Measurements from ENCODE around the gene CDH1. TPM values are rescaled to one million over a fixed set of nuclear protein-coding genes. Genes with fewer than 3 reads are reported as not detected.

Gene CDH1
- total RNA-seq, 2 experiments from 2014 or later, result 0.31 to 0.49 TPM

DNA sequence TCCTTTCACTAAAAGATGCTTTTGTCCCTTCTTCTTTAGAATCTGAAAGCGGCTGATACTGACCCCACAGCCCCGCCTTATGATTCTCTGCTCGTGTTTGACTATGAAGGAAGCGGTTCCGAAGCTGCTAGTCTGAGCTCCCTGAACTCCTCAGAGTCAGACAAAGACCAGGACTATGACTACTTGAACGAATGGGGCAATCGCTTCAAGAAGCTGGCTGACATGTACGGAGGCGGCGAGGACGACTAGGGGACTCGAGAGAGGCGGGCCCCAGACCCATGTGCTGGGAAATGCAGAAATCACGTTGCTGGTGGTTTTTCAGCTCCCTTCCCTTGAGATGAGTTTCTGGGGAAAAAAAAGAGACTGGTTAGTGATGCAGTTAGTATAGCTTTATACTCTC lies 96.2 kb downstream of the CDH1 start:
- no peaks in the 10 kb centered on the region for H3K36me3 Mint-ChIP-seq (ENCODE audit: low read depth)
- no peak for ATAC-seq (ENCODE audit: poor library complexity)
- H3K4me3 ChIP-seq (ENCODE audit: low read length), result no peak overlapping the region
- ChIA-PET CTCF (interaction anchor here (1.1 kb wide), 1 partner anchor 80 kb away, joined by 3 read pairs; no protein-coding TSS in a partner anchor), POLR2A (interaction anchor here (1.1 kb wide), 1 partner anchor 10 kb away, joined by 5 read pairs; the partner anchor contains the start of gene TANGO6)
- no peaks in the 10 kb centered on the region for H3K36me3 ChIP-seq (ENCODE audit: insufficient read depth, low read length)
- no peak for DNase-seq
- no peak overlapping the region for H3K27ac Mint-ChIP-seq
- no peaks in the 10 kb centered on the region for H3K9me3 ChIP-seq (ENCODE audit: control insufficient read depth in 1 of 2, insufficient read depth in 1 of 2, low read length in 2 of 2)
- intact Hi-C loops (cut with DNase I, micrococcal nuclease), result no loop called here
- H3K27me3 ChIP-seq (ENCODE audit: control insufficient read depth in 1 of 2, insufficient read depth in 2 of 2, low read length in 2 of 2), result no peaks in the 10 kb centered on the region
- no peak overlapping the region for H3K4me3 Mint-ChIP-seq
- H3K9me3 Mint-ChIP-seq, result no peaks in the 10 kb centered on the region
- peaks cover 4% of the 10 kb centered on the region for H3K27me3 Mint-ChIP-seq
- TF ChIP-seq, protein P1, sequence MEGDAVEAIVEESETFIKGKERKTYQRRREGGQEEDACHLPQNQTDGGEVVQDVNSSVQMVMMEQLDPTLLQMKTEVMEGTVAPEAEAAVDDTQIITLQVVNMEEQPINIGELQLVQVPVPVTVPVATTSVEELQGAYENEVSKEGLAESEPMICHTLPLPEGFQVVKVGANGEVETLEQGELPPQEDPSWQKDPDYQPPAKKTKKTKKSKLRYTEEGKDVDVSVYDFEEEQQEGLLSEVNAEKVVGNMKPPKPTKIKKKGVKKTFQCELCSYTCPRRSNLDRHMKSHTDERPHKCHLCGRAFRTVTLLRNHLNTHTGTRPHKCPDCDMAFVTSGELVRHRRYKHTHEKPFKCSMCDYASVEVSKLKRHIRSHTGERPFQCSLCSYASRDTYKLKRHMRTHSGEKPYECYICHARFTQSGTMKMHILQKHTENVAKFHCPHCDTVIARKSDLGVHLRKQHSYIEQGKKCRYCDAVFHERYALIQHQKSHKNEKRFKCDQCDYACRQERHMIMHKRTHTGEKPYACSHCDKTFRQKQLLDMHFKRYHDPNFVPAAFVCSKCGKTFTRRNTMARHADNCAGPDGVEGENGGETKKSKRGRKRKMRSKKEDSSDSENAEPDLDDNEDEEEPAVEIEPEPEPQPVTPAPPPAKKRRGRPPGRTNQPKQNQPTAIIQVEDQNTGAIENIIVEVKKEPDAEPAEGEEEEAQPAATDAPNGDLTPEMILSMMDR (IDR thresholded peaks at IDR 0.05), result no peak
- H3K4me1 ChIP-seq (ENCODE audit: insufficient read depth, low read length), result no peaks in the 10 kb centered on the region
- no peaks in the 10 kb centered on the region for H3K4me1 Mint-ChIP-seq (ENCODE audit: low read depth)
- no peak overlapping the region for H3K27ac ChIP-seq (ENCODE audit: low read depth in 1 of 2, low read length in 2 of 2)

DNA sequence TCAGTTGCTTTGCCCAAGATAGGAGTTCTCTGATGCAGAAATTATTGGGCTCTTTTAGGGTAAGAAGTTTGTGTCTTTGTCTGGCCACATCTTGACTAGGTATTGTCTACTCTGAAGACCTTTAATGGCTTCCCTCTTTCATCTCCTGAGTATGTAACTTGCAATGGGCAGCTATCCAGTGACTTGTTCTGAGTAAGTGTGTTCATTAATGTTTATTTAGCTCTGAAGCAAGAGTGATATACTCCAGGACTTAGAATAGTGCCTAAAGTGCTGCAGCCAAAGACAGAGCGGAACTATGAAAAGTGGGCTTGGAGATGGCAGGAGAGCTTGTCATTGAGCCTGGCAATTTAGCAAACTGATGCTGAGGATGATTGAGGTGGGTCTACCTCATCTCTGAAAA lies 97.5 kb downstream of the CDH1 start:
- Histone ChIP-seq H3K27ac (ENCODE audit: low read depth in 1 of 2, low read length in 2 of 2) (no peak overlapping the region), H3K36me3 (ENCODE audit: insufficient read depth, low read length) (no peaks in the 10 kb centered on the region), H3K27me3 (ENCODE audit: control insufficient read depth in 1 of 2, insufficient read depth in 2 of 2, low read length in 2 of 2) (no peaks in the 10 kb centered on the region), H3K9me3 (ENCODE audit: control insufficient read depth in 1 of 2, insufficient read depth in 1 of 2, low read length in 2 of 2) (no peaks in the 10 kb centered on the region), H3K4me3 (ENCODE audit: low read length) (no peak overlapping the region), H3K4me1 (ENCODE audit: insufficient read depth, low read length) (no peaks in the 10 kb centered on the region)
- no peak for DNase-seq
- H3K4me1 Mint-ChIP-seq (ENCODE audit: low read depth), result no peaks in the 10 kb centered on the region
- ChIA-PET CTCF (interaction anchor here (1.4 kb wide), 1 partner anchor 13 kb away, joined by 3 read pairs; no protein-coding TSS in a partner anchor), POLR2A (no interaction called here)
- no peaks in the 10 kb centered on the region for H3K9me3 Mint-ChIP-seq
- intact Hi-C loops (cut with DNase I, micrococcal nuclease), result no loop called here
- H3K27me3 Mint-ChIP-seq, result peaks cover 4% of the 10 kb centered on the region
- H3K27ac Mint-ChIP-seq, result no peak overlapping the region
- TF ChIP-seq, protein P1 (IDR thresholded peaks at IDR 0.05), result no peak
- H3K36me3 Mint-ChIP-seq (ENCODE audit: low read depth), result no peaks in the 10 kb centered on the region
- ATAC-seq (ENCODE audit: poor library complexity), result no peak
- H3K4me3 Mint-ChIP-seq, result no peak overlapping the region

DNA sequence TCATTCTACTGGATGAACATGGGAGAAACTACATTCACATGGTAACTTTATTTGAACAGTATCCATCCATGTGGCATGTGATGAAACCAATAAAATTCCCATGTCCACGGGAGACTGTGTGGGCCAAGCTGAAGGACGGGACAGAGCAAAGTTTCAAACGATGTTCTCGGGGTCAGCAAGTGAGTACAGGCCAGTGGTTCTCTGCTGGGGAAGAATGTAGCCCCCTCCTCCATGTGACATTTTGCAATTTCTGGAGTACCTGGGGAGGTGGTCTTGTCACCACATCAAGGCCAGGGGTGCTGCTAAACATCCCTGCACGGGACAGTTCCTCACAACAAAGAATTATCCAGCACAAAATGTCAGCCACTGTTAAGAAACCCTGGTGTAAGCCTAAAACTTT lies 98.9 kb downstream of the CDH1 start:
- CTCF ChIA-PET, result no interaction called here
- intact Hi-C loops (cut with DNase I, micrococcal nuclease), result no loop called here
- TF ChIP-seq, protein P1 (IDR thresholded peaks at IDR 0.05), result no peak
- no peak overlapping the region for H3K4me3 ChIP-seq (ENCODE audit: low read length)
- H3K27ac ChIP-seq (ENCODE audit: low read depth in 1 of 2, low read length in 2 of 2), result no peak overlapping the region
- H3K36me3 ChIP-seq (ENCODE audit: insufficient read depth, low read length), result no peaks in the 10 kb centered on the region
- DNase-seq (no peak), ATAC-seq (ENCODE audit: poor library complexity) (no peak)
- Mint-ChIP-seq H3K4me1 (ENCODE audit: low read depth) (no peaks in the 10 kb centered on the region), H3K27me3 (peaks cover 4% of the 10 kb centered on the region), H3K9me3 (no peaks in the 10 kb centered on the region), H3K36me3 (ENCODE audit: low read depth) (no peaks in the 10 kb centered on the region), H3K27ac (no peak overlapping the region), H3K4me3 (no peak overlapping the region)
- H3K27me3 ChIP-seq (ENCODE audit: control insufficient read depth in 1 of 2, insufficient read depth in 2 of 2, low read length in 2 of 2), result no peaks in the 10 kb centered on the region
- POLR2A ChIA-PET, result no interaction called here
- no peaks in the 10 kb centered on the region for H3K4me1 ChIP-seq (ENCODE audit: insufficient read depth, low read length)
- no peaks in the 10 kb centered on the region for H3K9me3 ChIP-seq (ENCODE audit: control insufficient read depth in 1 of 2, insufficient read depth in 1 of 2, low read length in 2 of 2)
